Activated CD4-positive, alpha-beta T cell treated with anti-CD3 and anti-CD28 coated beads, Interleukin-2, amount 10 ng/mL, durations not matched to agents 24 days and 14 days (primary cell): ENCODE data around the gene TGM6. TPM values are rescaled to one million over a fixed set of nuclear protein-coding genes. Genes with fewer than 3 reads are reported as not detected.

Experiments used
- DNase-seq: peaks from one replicate; pipeline ENCODE4 v3.0.0; 2022
- H3K27ac Mint-ChIP-seq: one replicate; pipeline ENCODE4 v1.8.0; 2022; ENCODE audit warnings: mild to moderate bottlenecking, mixed read lengths
- H3K27me3 Mint-ChIP-seq: one replicate; pipeline ENCODE4 v1.8.0; 2022; ENCODE audit warnings: mixed read lengths
- H3K36me3 Mint-ChIP-seq: one replicate; pipeline ENCODE4 v1.8.0; 2022; ENCODE audit warnings: low read depth, mild to moderate bottlenecking, mixed read lengths
- H3K4me1 Mint-ChIP-seq: one replicate; pipeline ENCODE4 v1.8.0; 2021; ENCODE audit warnings: mixed read lengths
- H3K4me3 Mint-ChIP-seq: one replicate; pipeline ENCODE4 v1.8.0; 2022; ENCODE audit warnings: mild to moderate bottlenecking, moderate library complexity, mixed read lengths
- H3K9me3 Mint-ChIP-seq: one replicate; pipeline ENCODE4 v1.8.0; 2021; ENCODE audit warnings: mixed read lengths
- intact Hi-C: fragments of 100-400 bp; cut with micrococcal nuclease; formaldehyde crosslinking; loops from one replicate; pipeline ENCODE4 v1.15.1; 2023
- total RNA-seq: library from RNA; stranded (reverse); gene quantifications from 2 replicates; pipeline ENCODE4 v1.2.3, GENCODE V29; 2022

TGM6 gene
- total RNA-seq, 1 donor from 2014 or later: not detected

DNA sequence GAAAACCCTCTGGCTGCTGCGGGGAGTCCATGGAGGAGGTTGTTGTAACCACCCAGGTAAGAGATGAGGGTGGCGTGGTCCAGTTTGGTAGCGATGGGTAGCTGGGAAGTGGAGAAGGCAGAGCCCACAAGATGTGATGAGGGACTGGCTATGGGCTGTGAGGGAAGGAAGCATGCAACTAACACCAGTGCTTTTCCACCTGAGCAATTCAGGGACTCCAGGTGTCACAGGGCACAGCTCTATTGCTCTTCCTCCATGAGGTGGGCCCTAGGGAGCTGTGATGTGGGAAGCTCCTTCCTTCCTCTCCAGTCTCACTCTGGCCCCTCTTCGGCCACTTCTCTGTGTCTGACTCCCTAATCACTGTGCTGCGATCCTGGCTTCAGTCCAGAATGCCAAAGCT is 32.4 kb upstream of the TGM6 start:
- Mint-ChIP-seq H3K27me3 (peaks cover 14% of the 10 kb centered on the region), H3K9me3 (no peaks in the 10 kb centered on the region), H3K36me3 (no peaks in the 10 kb centered on the region), H3K4me1 (peaks cover 4% of the 10 kb centered on the region), H3K27ac (no peak overlapping the region), H3K4me3 (no peak overlapping the region)
- DNase-seq: no peak
- intact Hi-C loops: no loop called here

DNA sequence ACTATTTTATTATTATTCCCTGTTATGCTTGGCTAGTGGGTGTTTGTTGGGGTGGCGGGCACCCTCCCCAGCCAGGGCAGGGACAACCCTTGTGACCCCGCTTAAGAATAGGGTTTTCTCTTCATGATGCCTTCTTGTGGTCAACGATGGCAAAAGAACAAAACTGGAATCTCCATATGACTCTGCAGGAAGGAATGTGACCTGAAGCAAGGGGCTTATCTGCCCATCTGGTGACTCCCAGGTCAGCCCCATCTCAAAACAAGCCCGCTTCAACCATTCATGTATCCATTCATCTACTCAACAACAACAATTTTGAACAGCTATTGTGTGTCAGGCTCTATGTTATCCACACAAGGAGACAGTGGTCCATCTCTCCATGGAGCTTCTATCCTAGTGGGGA is 30.9 kb upstream of the TGM6 start:
- DNase-seq: no peak
- Mint-ChIP-seq H3K9me3 (no peaks in the 10 kb centered on the region), H3K4me3 (no peak overlapping the region), H3K4me1 (peaks cover 4% of the 10 kb centered on the region), H3K27ac (no peak overlapping the region), H3K36me3 (no peaks in the 10 kb centered on the region), H3K27me3 (peaks cover 26% of the 10 kb centered on the region)
- intact Hi-C loops: no loop called here

DNA sequence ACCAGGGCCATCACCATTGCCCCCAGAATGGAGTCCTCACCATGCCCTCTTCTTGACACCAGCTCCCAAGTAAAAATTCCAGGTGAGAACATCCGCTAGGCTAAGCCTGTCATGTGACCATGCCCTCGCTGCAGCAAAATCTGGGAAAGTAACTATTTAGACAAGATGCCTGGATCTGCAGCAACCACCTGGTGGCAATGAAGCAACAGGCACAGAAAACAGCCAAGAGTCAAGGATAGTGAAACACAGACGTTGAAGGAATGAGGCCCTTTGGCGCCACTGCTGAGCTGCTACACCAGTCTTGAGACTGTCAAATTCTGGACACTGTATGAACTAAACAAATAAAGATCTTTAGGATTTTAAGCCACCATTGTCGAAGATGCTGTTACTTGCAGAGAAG is 30.1 kb upstream of the TGM6 start:
- peaks cover 33% of the 10 kb centered on the region for H3K27me3 Mint-ChIP-seq
- peaks cover 4% of the 10 kb centered on the region for H3K4me1 Mint-ChIP-seq
- H3K9me3 Mint-ChIP-seq: no peaks in the 10 kb centered on the region
- H3K36me3 Mint-ChIP-seq: no peaks in the 10 kb centered on the region
- H3K27ac Mint-ChIP-seq: no peak overlapping the region
- intact Hi-C loops: no loop called here
- H3K4me3 Mint-ChIP-seq: no peak overlapping the region
- no peak for DNase-seq

- intact Hi-C loops: no loop called here
- no peaks in the 10 kb centered on the region for H3K9me3 Mint-ChIP-seq
- no peak for DNase-seq
- no peak overlapping the region for H3K27ac Mint-ChIP-seq
- H3K36me3 Mint-ChIP-seq: no peaks in the 10 kb centered on the region
- H3K4me3 Mint-ChIP-seq: no peak overlapping the region
- H3K27me3 Mint-ChIP-seq: peaks cover 44% of the 10 kb centered on the region
- H3K4me1 Mint-ChIP-seq: peaks cover 4% of the 10 kb centered on the region
Measured at GRCh38 chr20:2353231-2353630, 27.5 kb upstream of the TGM6 start.

- Mint-ChIP-seq H3K27ac (no peak overlapping the region), H3K9me3 (peaks cover 6% of the 10 kb centered on the region), H3K36me3 (peaks cover 2% of the 10 kb centered on the region), H3K27me3 (peaks cover 62% of the 10 kb centered on the region), H3K4me1 (peaks cover 3% of the 10 kb centered on the region), H3K4me3 (no peak overlapping the region)
- intact Hi-C loops: no loop called here
- DNase-seq: no peak
Measured at GRCh38 chr20:2357114-2357513, 23.6 kb upstream of the TGM6 start.

DNA sequence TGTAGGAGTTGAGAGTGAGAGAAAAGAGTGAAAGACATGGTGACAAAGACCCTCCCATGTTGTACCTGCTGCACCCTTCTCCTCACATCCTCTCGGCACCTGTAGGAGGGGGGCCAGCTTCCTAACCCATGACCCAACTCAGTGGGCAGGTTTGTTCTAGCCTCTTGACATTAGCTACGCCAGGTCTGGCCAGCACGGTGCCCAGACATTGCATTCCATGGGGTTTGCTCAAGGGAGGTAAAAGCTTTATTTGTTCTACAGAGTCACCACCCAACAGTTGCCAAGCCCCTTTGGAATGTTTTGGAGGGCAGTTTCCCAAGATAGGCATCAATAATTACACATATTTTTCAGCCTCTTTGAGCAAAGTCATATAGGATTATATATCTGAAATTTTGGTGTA is 22.7 kb upstream of the TGM6 start:
- peaks cover 6% of the 10 kb centered on the region for H3K9me3 Mint-ChIP-seq
- H3K4me1 Mint-ChIP-seq: no peaks in the 10 kb centered on the region
- no peak overlapping the region for H3K4me3 Mint-ChIP-seq
- peaks cover 2% of the 10 kb centered on the region for H3K36me3 Mint-ChIP-seq
- no peak overlapping the region for H3K27ac Mint-ChIP-seq
- intact Hi-C loops: no loop called here
- no peak for DNase-seq
- peaks cover 61% of the 10 kb centered on the region for H3K27me3 Mint-ChIP-seq

- intact Hi-C loops: no loop called here
- DNase-seq: no peak
- H3K27me3 Mint-ChIP-seq: peaks cover 48% of the 10 kb centered on the region
- no peaks in the 10 kb centered on the region for H3K4me1 Mint-ChIP-seq
- peaks cover 6% of the 10 kb centered on the region for H3K9me3 Mint-ChIP-seq
- no peak overlapping the region for H3K27ac Mint-ChIP-seq
- no peak overlapping the region for H3K4me3 Mint-ChIP-seq
- peaks cover 2% of the 10 kb centered on the region for H3K36me3 Mint-ChIP-seq
Measured at GRCh38 chr20:2361035-2361593, 19.6 kb upstream of the TGM6 start.

DNA sequence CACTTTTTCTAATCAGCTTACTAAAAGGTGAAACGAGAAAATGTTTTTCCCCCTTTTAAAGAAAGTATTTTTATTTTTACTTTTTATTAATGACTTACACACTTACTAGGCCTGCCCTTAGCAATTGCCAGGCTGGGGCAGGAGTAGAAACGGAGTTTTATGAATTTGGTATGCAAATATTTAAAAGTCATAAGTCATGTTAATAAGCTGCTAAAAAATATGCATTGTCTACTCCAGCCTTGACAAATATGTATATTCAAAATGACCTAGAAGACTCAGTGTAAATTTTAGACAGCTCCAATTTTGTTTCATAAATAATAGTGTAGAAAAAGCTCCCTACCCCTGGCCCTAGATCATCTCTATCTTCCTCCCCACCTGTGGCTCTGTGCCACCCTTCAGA is 17.5 kb upstream of the TGM6 start:
- H3K4me1 Mint-ChIP-seq: no peaks in the 10 kb centered on the region
- H3K27me3 Mint-ChIP-seq: peaks cover 51% of the 10 kb centered on the region
- H3K4me3 Mint-ChIP-seq: no peak overlapping the region
- no peak overlapping the region for H3K27ac Mint-ChIP-seq
- peaks cover 6% of the 10 kb centered on the region for H3K9me3 Mint-ChIP-seq
- intact Hi-C loops: no loop called here
- H3K36me3 Mint-ChIP-seq: peaks cover 2% of the 10 kb centered on the region
- DNase-seq: no peak

DNA sequence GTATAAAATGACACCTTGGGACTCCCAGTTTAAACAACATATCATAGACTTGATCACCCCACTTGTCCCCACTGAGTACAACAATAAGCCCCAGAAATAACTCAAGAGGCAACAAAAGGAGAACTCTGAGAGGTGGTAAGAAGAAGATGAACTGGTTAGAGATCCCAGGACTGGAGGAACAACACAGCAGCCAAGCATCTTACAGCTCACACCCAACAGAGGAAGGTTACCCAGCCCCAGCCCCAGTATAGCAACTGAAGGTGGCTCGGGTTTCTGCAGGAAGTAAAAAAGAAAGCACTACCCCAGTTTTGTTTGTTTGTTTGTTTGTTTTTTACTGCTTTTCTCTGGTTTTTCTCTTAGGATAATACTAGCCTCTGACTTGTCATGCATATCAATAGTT is 17.1 kb upstream of the TGM6 start:
- no peaks in the 10 kb centered on the region for H3K4me1 Mint-ChIP-seq
- H3K4me3 Mint-ChIP-seq: no peak overlapping the region
- intact Hi-C loops: no loop called here
- DNase-seq: no peak
- H3K27ac Mint-ChIP-seq: no peak overlapping the region
- peaks cover 2% of the 10 kb centered on the region for H3K36me3 Mint-ChIP-seq
- H3K27me3 Mint-ChIP-seq: peaks cover 55% of the 10 kb centered on the region
- H3K9me3 Mint-ChIP-seq: peaks cover 6% of the 10 kb centered on the region

- H3K9me3 Mint-ChIP-seq: peaks cover 6% of the 10 kb centered on the region
- intact Hi-C loops: no loop called here
- peaks cover 2% of the 10 kb centered on the region for H3K36me3 Mint-ChIP-seq
- H3K4me1 Mint-ChIP-seq: no peaks in the 10 kb centered on the region
- H3K27ac Mint-ChIP-seq: no peak overlapping the region
- DNase-seq: no peak
- H3K4me3 Mint-ChIP-seq: no peak overlapping the region
- H3K27me3 Mint-ChIP-seq: peaks cover 56% of the 10 kb centered on the region
Measured at GRCh38 chr20:2364044-2364443, 16.7 kb upstream of the TGM6 start.

GRCh38 chr20:2365091-2365490 is 15.6 kb upstream of the TGM6 start:
- H3K36me3 Mint-ChIP-seq: peaks cover 2% of the 10 kb centered on the region
- DNase-seq: peak; percentile 39
- H3K27me3 Mint-ChIP-seq: peaks cover 52% of the 10 kb centered on the region
- intact Hi-C loops: no loop called here
- H3K4me3 Mint-ChIP-seq: no peak overlapping the region
- no peaks in the 10 kb centered on the region for H3K4me1 Mint-ChIP-seq
- H3K27ac Mint-ChIP-seq: no peak overlapping the region
- H3K9me3 Mint-ChIP-seq: peaks cover 6% of the 10 kb centered on the region

GRCh38 chr20:2365666-2366065 is 15.0 kb upstream of the TGM6 start:
- Mint-ChIP-seq H3K4me1 (no peaks in the 10 kb centered on the region), H3K9me3 (peaks cover 9% of the 10 kb centered on the region), H3K36me3 (peaks cover 2% of the 10 kb centered on the region), H3K27me3 (peaks cover 52% of the 10 kb centered on the region), H3K4me3 (no peak overlapping the region), H3K27ac (no peak overlapping the region)
- intact Hi-C loops: no loop called here
- peak; percentile 34 for DNase-seq

DNA sequence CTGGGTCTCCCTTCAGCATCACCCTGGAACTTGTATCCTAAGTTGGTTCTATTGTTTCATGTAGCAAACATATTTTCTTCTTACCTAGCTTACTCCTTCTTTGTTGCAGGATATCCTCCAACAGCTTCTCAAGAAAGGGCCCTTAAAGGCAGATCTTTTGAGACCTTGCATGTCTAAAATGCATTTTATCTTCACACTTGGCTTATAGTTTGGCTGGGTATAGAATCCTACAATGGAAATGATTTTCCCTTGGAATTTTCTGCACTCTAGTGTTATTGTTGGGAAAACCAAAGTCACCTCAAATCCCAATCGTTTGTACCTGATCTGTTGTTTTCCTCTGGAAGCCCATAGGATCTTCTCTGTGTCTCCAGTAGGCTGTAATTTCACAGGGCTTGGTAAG is 12.1 kb upstream of the TGM6 start:
- intact Hi-C loops: no loop called here
- Mint-ChIP-seq H3K9me3 (peaks cover 3% of the 10 kb centered on the region), H3K36me3 (no peaks in the 10 kb centered on the region), H3K27me3 (peaks cover 47% of the 10 kb centered on the region), H3K4me3 (no peak overlapping the region), H3K27ac (no peak overlapping the region), H3K4me1 (no peaks in the 10 kb centered on the region)
- no peak for DNase-seq

DNA sequence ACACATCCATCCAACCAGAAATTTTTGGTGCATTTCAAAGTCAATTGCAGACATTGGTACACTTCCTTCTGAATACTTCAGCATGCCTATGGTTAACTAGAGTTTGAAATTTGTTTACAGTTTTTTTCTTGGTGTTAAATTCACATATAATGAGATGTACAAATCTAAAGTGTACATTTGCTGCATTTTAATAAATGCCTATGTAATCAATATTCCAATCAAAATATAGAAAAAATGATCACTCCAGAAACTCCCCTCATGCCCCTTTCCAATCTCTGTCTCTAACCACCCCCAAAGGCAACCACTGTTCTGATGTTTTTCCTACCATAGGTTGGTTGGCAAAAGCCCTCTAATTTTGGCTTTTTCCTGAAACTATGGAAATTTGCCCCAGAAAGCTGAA is 7.6 kb upstream of the TGM6 start:
- DNase-seq: no peak
- intact Hi-C loops: no loop called here
- H3K27me3 Mint-ChIP-seq: peaks cover 45% of the 10 kb centered on the region
- no peaks in the 10 kb centered on the region for H3K36me3 Mint-ChIP-seq
- H3K4me3 Mint-ChIP-seq: no peak overlapping the region
- H3K27ac Mint-ChIP-seq: no peak overlapping the region
- no peaks in the 10 kb centered on the region for H3K4me1 Mint-ChIP-seq
- H3K9me3 Mint-ChIP-seq: peaks cover 3% of the 10 kb centered on the region

GRCh38 chr20:2374346-2375125 is 6.2 kb upstream of the TGM6 start:
- DNase-seq: no peak
- peaks cover 3% of the 10 kb centered on the region for H3K9me3 Mint-ChIP-seq
- intact Hi-C loops: no loop called here
- H3K27ac Mint-ChIP-seq: no peak overlapping the region
- H3K4me1 Mint-ChIP-seq: peaks cover 7% of the 10 kb centered on the region
- peaks cover 36% of the 10 kb centered on the region for H3K27me3 Mint-ChIP-seq
- no peak overlapping the region for H3K4me3 Mint-ChIP-seq
- no peaks in the 10 kb centered on the region for H3K36me3 Mint-ChIP-seq
